Lung (tissue), 12 donors: ENCODE data around the gene ARID3C. TPM values are rescaled to one million over a fixed set of nuclear protein-coding genes. Genes with fewer than 3 reads are reported as not detected.

Experiments used
- ATAC-seq: fragments of 200-7000 bp; cut with Tn5 transposase; one replicate; pipeline ENCODE4 v1.9.1; 2020; ENCODE audit warnings: moderate number of reproducible peaks; ENCODE audit not compliant: insufficient read depth, low FRiP score
- DNase-seq, 3 donors: peaks; one replicate each; pipeline ENCODE4 v3.0.0-alpha.2; 2013 to 2017
- H3K27ac ChIP-seq, 2 donors: one replicate each; pipeline ENCODE4 v1.5.1; 2013; ENCODE audit warnings: mild to moderate bottlenecking in 2 of 2, moderate library complexity in 2 of 2, control low read depth in 1 of 2, inconsistent platforms in 1 of 2, low read depth in 1 of 2, low read length in 1 of 2
- H3K27me3 ChIP-seq, 3 donors: one replicate each; pipeline ENCODE4 v1.5.1; 2013; ENCODE audit warnings: low read length in 2 of 3; ENCODE audit not compliant: control insufficient read depth in 3 of 3, insufficient read depth in 3 of 3
- H3K36me3 ChIP-seq, 4 donors: one replicate each; pipeline ENCODE4 v1.5.1; 2013; ENCODE audit warnings: low read length in 4 of 4, mild to moderate bottlenecking in 1 of 4, moderate library complexity in 1 of 4; ENCODE audit not compliant: control insufficient read depth in 4 of 4, insufficient read depth in 4 of 4
- H3K4me1 ChIP-seq, 5 donors: one replicate each; pipeline ENCODE4 v1.5.1; 2013; ENCODE audit warnings: low read length in 5 of 5, mild to moderate bottlenecking in 2 of 5, moderate library complexity in 1 of 5; ENCODE audit not compliant: control insufficient read depth in 5 of 5, insufficient read depth in 5 of 5
- H3K4me3 ChIP-seq: one replicate; pipeline ENCODE4 v1.5.1; 2013; ENCODE audit warnings: mild to moderate bottlenecking, control low read depth, moderate library complexity
- H3K9ac ChIP-seq, 2 donors: one replicate each; pipeline ENCODE4 v1.5.1; 2013; ENCODE audit warnings: low read length in 2 of 2, control low read depth in 1 of 2; ENCODE audit not compliant: insufficient read depth in 1 of 2
- H3K9me3 ChIP-seq, 4 donors: one replicate each; pipeline ENCODE4 v1.5.1; 2013; ENCODE audit warnings: low read length in 3 of 4, mild to moderate bottlenecking in 1 of 4, moderate library complexity in 1 of 4; ENCODE audit not compliant: control insufficient read depth in 4 of 4, insufficient read depth in 3 of 4
- WGBS, 2 donors: extraction: QIAGEN DNeasy Blood & Tissue Kit; methylation state at CpG; one replicate each; pipeline ENCODE4 v1.1.7; 2013; 5-methylcytosine and 5-hydroxymethylcytosine counted together
- polyA plus RNA-seq, 2 donors: library from polyadenylated mRNA; stranded (reverse); fragments of 200-250 nt; gene quantifications; one replicate each; pipeline ENCODE4 v1.2.1, GENCODE V29; 2013
- total RNA-seq, 2 donors: library from RNA; depleted of rRNA in 1 of 2; stranded (reverse); fragments of >200 nt in 1 of 2; gene quantifications; one replicate each; pipeline ENCODE4 v1.2.1, GENCODE V29; 2014 to 2021
- TF ChIP-seq, protein P1 (sequence below): IDR thresholded peaks from 2 replicates; pipeline ENCODE4 v1.5.1; 2012; ENCODE audit warnings: mild to moderate bottlenecking; ENCODE audit errors: control extremely low read depth, extremely low read depth
- donor health status: control.
- donor health status: control.
- donor health status: Bipolar disorder and iron deficiency.
- donor health status: healthy.
- donor health status: DM: yes; HTN: yes; CAD: no.

Gene ARID3C
- total and polyA plus RNA-seq, 4 donors, result not detected

DNA sequence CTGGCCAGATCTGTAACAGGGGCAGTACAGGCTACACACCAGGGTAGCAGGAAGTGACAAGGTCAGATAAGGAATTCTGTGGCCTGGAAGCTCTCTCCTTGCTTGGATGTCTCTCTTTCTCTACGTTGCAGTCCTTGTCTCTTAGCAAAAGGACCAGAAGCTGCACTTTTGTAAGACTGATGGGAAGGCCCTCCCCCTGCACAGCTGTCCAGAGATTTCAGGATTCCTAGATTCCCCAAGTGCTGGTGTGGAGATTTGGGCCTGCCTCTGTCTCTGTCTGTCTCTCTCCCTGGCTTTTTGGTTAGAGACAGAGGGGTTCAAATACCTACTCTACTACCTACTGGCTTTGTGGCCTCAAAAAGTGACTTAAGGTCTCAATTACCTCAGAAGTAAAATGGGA lies 29.3 kb downstream of the ARID3C start:
- Histone ChIP-seq H3K36me3 (no peaks in the 10 kb centered on the region), H3K9me3 (no peaks in the 10 kb centered on the region), H3K4me3 (no peak overlapping the region), H3K27ac (no peak overlapping the region), H3K4me1 (no peaks in the 10 kb centered on the region), H3K27me3 (peaks cover 0 to 2% (median 0%) of the 10 kb centered on the region in 3 donors), H3K9ac (no peak overlapping the region)
- TF ChIP-seq, protein P1, sequence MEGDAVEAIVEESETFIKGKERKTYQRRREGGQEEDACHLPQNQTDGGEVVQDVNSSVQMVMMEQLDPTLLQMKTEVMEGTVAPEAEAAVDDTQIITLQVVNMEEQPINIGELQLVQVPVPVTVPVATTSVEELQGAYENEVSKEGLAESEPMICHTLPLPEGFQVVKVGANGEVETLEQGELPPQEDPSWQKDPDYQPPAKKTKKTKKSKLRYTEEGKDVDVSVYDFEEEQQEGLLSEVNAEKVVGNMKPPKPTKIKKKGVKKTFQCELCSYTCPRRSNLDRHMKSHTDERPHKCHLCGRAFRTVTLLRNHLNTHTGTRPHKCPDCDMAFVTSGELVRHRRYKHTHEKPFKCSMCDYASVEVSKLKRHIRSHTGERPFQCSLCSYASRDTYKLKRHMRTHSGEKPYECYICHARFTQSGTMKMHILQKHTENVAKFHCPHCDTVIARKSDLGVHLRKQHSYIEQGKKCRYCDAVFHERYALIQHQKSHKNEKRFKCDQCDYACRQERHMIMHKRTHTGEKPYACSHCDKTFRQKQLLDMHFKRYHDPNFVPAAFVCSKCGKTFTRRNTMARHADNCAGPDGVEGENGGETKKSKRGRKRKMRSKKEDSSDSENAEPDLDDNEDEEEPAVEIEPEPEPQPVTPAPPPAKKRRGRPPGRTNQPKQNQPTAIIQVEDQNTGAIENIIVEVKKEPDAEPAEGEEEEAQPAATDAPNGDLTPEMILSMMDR, result no peak
- DNase-seq, result no peak
- no peak for ATAC-seq
- 39 to 75% methylated on average over 1 of the region's 1 CpG for whole genome bisulfite sequencing, 2 donors

DNA sequence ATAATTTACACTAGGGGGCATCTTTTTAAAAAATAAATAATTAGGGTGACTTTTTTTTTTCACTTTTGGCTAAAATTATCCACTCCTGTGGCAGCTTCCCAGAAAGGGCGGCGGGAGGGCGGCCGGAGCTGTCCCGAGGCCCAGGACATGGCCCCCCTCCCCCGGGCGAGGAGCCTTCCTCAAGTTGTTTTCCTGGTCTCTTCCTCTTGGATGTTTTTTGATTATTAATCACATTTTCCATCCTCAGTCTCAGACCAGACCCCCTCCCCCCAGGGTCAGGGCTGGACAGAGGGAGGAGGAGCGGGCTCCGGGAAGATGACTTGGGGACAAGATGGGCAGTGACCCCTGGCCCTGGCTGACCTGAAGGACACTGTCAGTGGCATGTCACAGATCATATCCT lies 34.7 kb downstream of the ARID3C start:
- TF ChIP-seq, protein P1, result no peak
- peaks cover 0 to 19% (median 4%) of the 10 kb centered on the region in 3 donors for H3K27me3 ChIP-seq
- H3K9me3 ChIP-seq, result no peaks in the 10 kb centered on the region
- DNase-seq (no peak), ATAC-seq (no peak)
- H3K9ac ChIP-seq, result no peak overlapping the region
- no peak overlapping the region for H3K4me3 ChIP-seq
- no peaks in the 10 kb centered on the region for H3K36me3 ChIP-seq
- WGBS, 2 donors, result 60 to 77% methylated on average over 9 of the region's 9 CpGs
- H3K27ac ChIP-seq, result no peak overlapping the region
- peaks cover 0 to 38% (median 5%) of the 10 kb centered on the region in 5 donors for H3K4me1 ChIP-seq

DNA sequence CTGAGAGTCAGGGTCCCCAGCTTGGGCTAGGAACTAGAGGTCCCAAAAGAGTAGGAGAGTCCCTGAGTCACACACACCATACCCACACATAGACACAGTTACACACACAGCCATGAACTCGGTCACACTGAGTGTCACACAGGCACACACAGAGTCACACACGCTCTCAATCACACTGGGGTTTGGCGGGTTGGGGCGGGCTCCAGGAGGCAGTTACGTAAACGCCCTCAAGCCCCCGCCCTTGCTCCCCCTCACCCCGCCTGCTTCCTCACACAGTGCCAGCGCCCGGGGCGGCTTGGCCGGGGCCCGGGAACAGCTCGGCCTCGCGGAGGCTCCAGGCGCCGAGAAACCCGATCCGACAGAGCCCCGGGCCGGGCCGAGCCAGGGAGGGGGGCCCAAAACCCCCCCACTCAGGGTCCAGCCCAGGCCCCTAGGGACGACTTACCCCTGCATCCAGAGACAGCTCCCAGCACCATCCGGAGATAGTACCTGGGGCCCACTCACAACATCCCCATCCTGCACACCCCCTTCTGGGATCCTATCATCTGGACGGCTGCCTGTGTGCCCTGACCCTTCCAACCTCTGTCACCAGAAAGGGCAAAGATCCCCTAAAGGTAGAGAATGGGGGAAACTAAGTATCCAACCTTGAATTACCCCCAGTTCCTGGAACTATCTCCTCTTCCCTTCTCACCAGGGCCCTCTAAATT lies 35.8 kb downstream of the ARID3C start:
- 4 to 5% methylated on average over 20 to 26 of the region's 26 CpGs for WGBS, 2 donors
- Histone ChIP-seq H3K36me3 (no peaks in the 10 kb centered on the region), H3K4me3 (no peak overlapping the region), H3K4me1 (peaks cover 0 to 43% (median 5%) of the 10 kb centered on the region in 5 donors), H3K9me3 (no peaks in the 10 kb centered on the region), H3K27me3 (peaks cover 0 to 30% (median 6%) of the 10 kb centered on the region in 3 donors), H3K27ac (no peak overlapping the region), H3K9ac (peak overlapping the region in 1 of 2 donors; percentile 8)
- ATAC-seq (no peak), DNase-seq (peak; percentile 74 to 82 (median 78))
- TF ChIP-seq, protein P1, result no peak
